ENCODE data around the gene MMP19.

DNA sequence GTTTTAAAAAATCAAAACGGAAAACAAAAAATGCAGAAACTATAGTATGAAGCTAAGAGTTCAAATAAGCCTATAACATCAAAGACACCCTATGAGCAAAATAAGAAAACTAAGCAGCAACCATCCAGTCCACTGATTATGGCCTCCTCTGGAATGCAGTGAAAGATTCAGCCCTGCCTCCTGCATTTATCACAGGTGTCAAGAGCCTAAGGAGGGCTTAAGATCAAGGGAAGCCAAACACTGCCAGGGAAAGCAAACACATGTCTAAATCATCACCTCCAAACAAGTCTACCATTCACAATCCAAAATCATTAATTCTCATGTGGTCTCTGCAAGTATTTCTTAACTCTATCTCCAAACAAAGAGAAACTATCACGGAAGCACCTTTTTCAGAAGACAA lies 53.6 kb downstream of the MMP19 start:
- TF ChIP-seq, protein P1, sequence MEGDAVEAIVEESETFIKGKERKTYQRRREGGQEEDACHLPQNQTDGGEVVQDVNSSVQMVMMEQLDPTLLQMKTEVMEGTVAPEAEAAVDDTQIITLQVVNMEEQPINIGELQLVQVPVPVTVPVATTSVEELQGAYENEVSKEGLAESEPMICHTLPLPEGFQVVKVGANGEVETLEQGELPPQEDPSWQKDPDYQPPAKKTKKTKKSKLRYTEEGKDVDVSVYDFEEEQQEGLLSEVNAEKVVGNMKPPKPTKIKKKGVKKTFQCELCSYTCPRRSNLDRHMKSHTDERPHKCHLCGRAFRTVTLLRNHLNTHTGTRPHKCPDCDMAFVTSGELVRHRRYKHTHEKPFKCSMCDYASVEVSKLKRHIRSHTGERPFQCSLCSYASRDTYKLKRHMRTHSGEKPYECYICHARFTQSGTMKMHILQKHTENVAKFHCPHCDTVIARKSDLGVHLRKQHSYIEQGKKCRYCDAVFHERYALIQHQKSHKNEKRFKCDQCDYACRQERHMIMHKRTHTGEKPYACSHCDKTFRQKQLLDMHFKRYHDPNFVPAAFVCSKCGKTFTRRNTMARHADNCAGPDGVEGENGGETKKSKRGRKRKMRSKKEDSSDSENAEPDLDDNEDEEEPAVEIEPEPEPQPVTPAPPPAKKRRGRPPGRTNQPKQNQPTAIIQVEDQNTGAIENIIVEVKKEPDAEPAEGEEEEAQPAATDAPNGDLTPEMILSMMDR (conservative IDR thresholded peaks at IDR 0.05; ENCODE audit: low read depth, low read length) = no peak
- TF ChIP-seq RAD21 (IDR thresholded peaks at IDR 0.05; ENCODE audit: low read length) (no peak), POLR2A (IDR thresholded peaks at IDR 0.05; ENCODE audit: low read depth, low read length) (no peak), CEBPB (IDR thresholded peaks at IDR 0.05; ENCODE audit: low read depth, low read length) (no peak), RFX5 (IDR thresholded peaks at IDR 0.05; ENCODE audit: low read depth, low read length) (no peak), MAFK (IDR thresholded peaks at IDR 0.05; ENCODE audit: low read depth, low read length) (no peak), SMC3 (IDR thresholded peaks at IDR 0.05; ENCODE audit: low read depth, low read length) (no peak), MXI1 (IDR thresholded peaks at IDR 0.05; ENCODE audit: borderline replicate concordance, low read depth, low read length) (no peak), MAZ (IDR thresholded peaks at IDR 0.05; ENCODE audit: borderline replicate concordance, low read depth, low read length) (no peak), NFE2L2 (IDR thresholded peaks at IDR 0.05; ENCODE audit: low read depth, low read length) (no peak)
